Activated T-cell treated with anti-CD3 and anti-CD28 coated beads for 1 hour (primary cell): ENCODE data around the gene SULT1C3.
"Not testable (repeated sequence)": the region's sequence is repeated elsewhere in the genome, so short reads cannot be mapped to it uniquely, and the experiment has no call there.

Source experiments
- DNase-seq: peaks from one replicate; pipeline ENCODE4 v3.0.0-alpha.2; 2020; ENCODE audit warnings: low read depth

The SULT1C3 gene

GRCh38 chr2:108244667-108245414 is 5.1 kb downstream of the SULT1C3 start:
- no peak for DNase-seq

GRCh38 chr2:108253106-108253505 is 13.3 kb downstream of the SULT1C3 start:
- DNase-seq = no peak

GRCh38 chr2:108257757-108258331 is 18.1 kb downstream of the SULT1C3 start:
- no peak for DNase-seq

GRCh38 chr2:108260773-108261172 is 21.0 kb downstream of the SULT1C3 start:
- no peak for DNase-seq

GRCh38 chr2:108262036-108262435 is 22.3 kb downstream of the SULT1C3 start:
- DNase-seq = no peak

- DNase-seq = no peak
Observed at GRCh38 chr2:108263401-108263800, 23.6 kb downstream of the SULT1C3 start.

- no peak for DNase-seq
Observed at GRCh38 chr2:108266218-108266617, 26.4 kb downstream of the SULT1C3 start.

- no peak for DNase-seq
Observed at GRCh38 chr2:108267101-108267500, 27.3 kb downstream of the SULT1C3 start.

GRCh38 chr2:108268001-108268400 is 28.2 kb downstream of the SULT1C3 start:
- no peak for DNase-seq

- no peak for DNase-seq
Observed at GRCh38 chr2:108270346-108270745, 30.6 kb downstream of the SULT1C3 start.

GRCh38 chr2:108270768-108271506 is 31.2 kb downstream of the SULT1C3 start:
- no peak for DNase-seq

GRCh38 chr2:108271691-108272253 is 32.0 kb downstream of the SULT1C3 start:
- DNase-seq = no peak

- no peak for DNase-seq
Observed at GRCh38 chr2:108278631-108279030, 38.9 kb downstream of the SULT1C3 start.

- DNase-seq = no peak
Observed at GRCh38 chr2:108279468-108279867, 39.7 kb downstream of the SULT1C3 start.

GRCh38 chr2:108280466-108280865 is 40.7 kb downstream of the SULT1C3 start:
- DNase-seq = no peak

GRCh38 chr2:108284566-108284965 is 44.8 kb downstream of the SULT1C3 start:
- DNase-seq = not testable (repeated sequence)

GRCh38 chr2:108285616-108286015 is 45.8 kb downstream of the SULT1C3 start:
- no peak for DNase-seq

- DNase-seq = no peak
Observed at GRCh38 chr2:108287169-108287568, 47.4 kb downstream of the SULT1C3 start.

- no peak for DNase-seq
Observed at GRCh38 chr2:108288534-108289106, 48.9 kb downstream of the SULT1C3 start, which contains the start of gene SULT1C2. Gene SULT1C2 (plus strand): TSS chr2:108288895. CDS start chr2:108293668, 4,773 bp downstream.

- DNase-seq = no peak
Observed at GRCh38 chr2:108293850-108294249, 54.1 kb downstream of the SULT1C3 start.

- no peak for DNase-seq
Observed at GRCh38 chr2:108297436-108298141, 57.8 kb downstream of the SULT1C3 start.

- DNase-seq = no peak
Observed at GRCh38 chr2:108301558-108301957, 61.8 kb downstream of the SULT1C3 start.
